ENCODE data around the gene EVA1B.
A peak's percentile ranks its signal among the peaks of the same experiment; 100 is the strongest.

The EVA1B gene

GRCh38 chr1:36346741-36347370, 23.4 kb upstream of the EVA1B start:
- DNase-seq (ENCODE audit: low spot score), result no peak

GRCh38 chr1:36345353-36345752, 21.9 kb upstream of the EVA1B start:
- DNase-seq (ENCODE audit: low spot score), result no peak

- no peak for DNase-seq (ENCODE audit: low spot score)
Observed at GRCh38 chr1:36344395-36344680, 20.9 kb upstream of the EVA1B start.

- no peak for DNase-seq (ENCODE audit: low spot score)
Observed at GRCh38 chr1:36343651-36344394, 20.4 kb upstream of the EVA1B start.

- peak; percentile 72 for DNase-seq (ENCODE audit: low spot score)
Observed at GRCh38 chr1:36342426-36343185, 19.2 kb upstream of the EVA1B start.

GRCh38 chr1:36341626-36342320, 18.3 kb upstream of the EVA1B start:
- DNase-seq (ENCODE audit: low spot score), result no peak

- no peak for DNase-seq (ENCODE audit: low spot score)
Observed at GRCh38 chr1:36339615-36340014, 16.2 kb upstream of the EVA1B start.

GRCh38 chr1:36339215-36339614, 15.8 kb upstream of the EVA1B start:
- no peak for DNase-seq (ENCODE audit: low spot score)

- DNase-seq (ENCODE audit: low spot score), result no peak
Observed at GRCh38 chr1:36337830-36338229, 14.4 kb upstream of the EVA1B start.

GRCh38 chr1:36330940-36331339, 7.5 kb upstream of the EVA1B start:
- DNase-seq (ENCODE audit: low spot score), result no peak

GRCh38 chr1:36329817-36330216, 6.4 kb upstream of the EVA1B start:
- DNase-seq (ENCODE audit: low spot score), result no peak

GRCh38 chr1:36328713-36329112, 5.3 kb upstream of the EVA1B start:
- DNase-seq (ENCODE audit: low spot score), result peak; percentile 39

- no peak for DNase-seq (ENCODE audit: low spot score)
Observed at GRCh38 chr1:36328088-36328480, 4.6 kb upstream of the EVA1B start.

GRCh38 chr1:36327421-36328087, 4.1 kb upstream of the EVA1B start:
- DNase-seq (ENCODE audit: low spot score), result no peak

GRCh38 chr1:36326499-36326898, 3.1 kb upstream of the EVA1B start:
- DNase-seq (ENCODE audit: low spot score), result no peak

GRCh38 chr1:36324353-36324703, 883 bp upstream of the EVA1B start:
- DNase-seq (ENCODE audit: low spot score), result no peak

GRCh38 chr1:36322786-36323635, 434 bp downstream of the EVA1B start:
- DNase-seq (ENCODE audit: low spot score), result no peak

GRCh38 chr1:36322041-36322785, 1.2 kb downstream of the EVA1B start:
- no peak for DNase-seq (ENCODE audit: low spot score)

GRCh38 chr1:36321119-36321951, 2.1 kb downstream of the EVA1B start:
- DNase-seq (ENCODE audit: low spot score), result no peak

GRCh38 chr1:36320767-36321118, 2.7 kb downstream of the EVA1B start:
- no peak for DNase-seq (ENCODE audit: low spot score)

Data from hematopoietic multipotent progenitor cell treated with erythropoietin and hydrocortisone succinate and interleukin-3 and kit ligand, for 15 days (in vitro differentiated cells).